Activated CD8-positive, alpha-beta memory T cell treated with anti-CD3 and anti-CD28 coated beads for 48 hours (primary cell): Measurements from ENCODE around the gene BRPF1.
A peak's percentile ranks its signal among the peaks of the same experiment; 100 is the strongest.

Source experiments
- DNase-seq, 3 experiments: peaks; one replicate each; pipeline ENCODE4 v3.0.0-alpha.2; 2020; ENCODE audit warnings: low read depth in 2 of 3, low spot score in 2 of 3

The BRPF1 gene

DNA sequence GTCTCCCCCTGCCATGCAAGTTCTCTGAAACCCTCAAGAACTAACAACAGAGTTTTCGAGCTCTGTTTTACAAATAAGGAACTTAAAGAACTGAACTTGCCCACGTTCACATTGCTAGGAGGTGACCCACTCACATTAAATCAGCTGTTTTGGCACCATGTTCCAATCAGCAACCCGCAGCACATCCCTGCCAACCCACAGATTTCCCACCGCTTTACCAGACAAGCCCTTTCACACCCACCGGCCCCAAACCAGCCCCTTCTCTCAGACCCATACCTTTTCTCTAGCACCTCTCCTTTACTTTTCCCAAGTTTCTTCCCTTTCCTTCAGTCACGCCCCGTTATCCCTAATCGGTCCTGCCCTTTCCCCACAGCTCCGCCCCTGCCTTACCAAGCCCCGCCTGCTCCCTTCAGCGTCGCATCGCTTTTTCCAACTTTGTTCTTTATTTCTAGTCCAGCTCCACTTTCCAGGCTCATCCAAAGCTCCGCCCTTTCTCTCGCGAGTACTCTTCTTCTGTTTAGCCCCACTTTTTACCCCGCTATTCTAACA lies 804 bp upstream of the BRPF1 start:
- no peak for DNase-seq

DNA sequence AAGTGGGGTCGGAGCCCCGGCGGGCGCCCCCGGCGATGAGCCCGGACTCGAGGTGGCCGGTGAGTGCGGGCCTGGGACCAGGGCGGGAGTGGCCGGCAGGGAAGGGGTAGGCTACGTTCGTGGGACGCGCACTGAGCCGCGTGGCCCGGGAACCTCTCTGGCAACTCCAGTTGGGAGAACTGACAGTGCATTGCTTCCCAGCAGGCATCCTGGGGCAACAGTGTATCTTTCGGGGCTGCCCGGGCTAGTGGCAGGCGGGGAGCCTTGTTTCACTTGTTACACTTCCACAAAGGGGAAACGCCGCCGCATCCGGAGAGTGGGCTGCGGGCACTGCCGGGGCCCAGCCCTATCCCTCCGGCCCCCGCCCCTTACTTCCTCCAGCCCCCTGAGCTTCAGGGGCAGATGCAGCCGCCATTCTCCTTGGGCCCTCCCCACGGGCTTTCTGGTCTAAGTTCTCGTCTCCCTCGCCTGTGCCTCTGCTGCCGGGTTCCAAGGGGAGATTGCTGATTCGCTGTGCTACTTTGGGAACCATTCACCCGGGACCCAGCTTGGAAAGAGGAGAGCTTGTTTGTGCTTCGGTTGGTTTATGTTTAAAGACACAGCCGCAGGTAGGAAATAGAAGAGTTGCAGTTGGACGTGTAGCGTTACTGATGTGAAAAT lies 675 bp downstream of the BRPF1 start:
- DNase-seq: peak in 1 of 3 experiments; percentile 22

DNA sequence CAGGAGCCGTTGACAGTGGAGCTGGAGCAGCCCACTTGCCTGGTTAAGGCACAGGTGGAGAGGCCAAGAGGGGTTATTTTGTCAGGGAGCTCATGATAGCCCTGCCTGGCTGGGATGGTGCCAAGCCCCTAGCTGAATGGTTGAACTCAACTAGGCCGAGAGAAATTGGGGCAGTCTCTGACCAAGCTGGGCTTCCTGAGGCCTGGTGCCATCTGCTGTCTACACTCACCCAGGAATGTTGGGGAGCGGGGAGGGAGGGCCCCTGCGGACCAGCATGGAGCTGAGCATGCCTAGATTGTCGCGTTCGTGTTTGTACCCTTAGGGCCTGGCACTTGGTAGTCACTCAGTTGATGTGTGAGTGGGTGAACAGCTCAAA lies 1.2 kb downstream of the BRPF1 start:
- no peak for DNase-seq

DNA sequence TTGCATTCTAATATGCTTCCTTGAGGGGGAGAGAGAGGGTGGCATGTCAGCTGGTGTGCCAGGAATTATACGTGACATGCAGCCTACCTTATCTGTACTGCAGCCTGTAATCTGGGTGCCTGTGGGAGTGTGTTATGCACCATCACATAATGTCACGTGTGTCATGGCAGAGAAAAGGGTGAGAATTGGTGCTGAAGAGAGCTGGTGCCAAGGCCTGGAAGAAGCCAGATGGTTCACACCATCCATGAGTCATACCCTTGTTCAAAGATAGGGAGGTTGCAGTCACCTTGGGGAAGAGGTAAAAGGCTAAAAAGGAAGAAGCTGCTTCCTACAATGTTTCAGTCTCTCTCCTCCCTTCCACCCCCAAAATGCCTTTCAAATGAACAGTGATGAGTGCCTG lies 5.3 kb downstream of the BRPF1 start:
- no peak for DNase-seq

DNA sequence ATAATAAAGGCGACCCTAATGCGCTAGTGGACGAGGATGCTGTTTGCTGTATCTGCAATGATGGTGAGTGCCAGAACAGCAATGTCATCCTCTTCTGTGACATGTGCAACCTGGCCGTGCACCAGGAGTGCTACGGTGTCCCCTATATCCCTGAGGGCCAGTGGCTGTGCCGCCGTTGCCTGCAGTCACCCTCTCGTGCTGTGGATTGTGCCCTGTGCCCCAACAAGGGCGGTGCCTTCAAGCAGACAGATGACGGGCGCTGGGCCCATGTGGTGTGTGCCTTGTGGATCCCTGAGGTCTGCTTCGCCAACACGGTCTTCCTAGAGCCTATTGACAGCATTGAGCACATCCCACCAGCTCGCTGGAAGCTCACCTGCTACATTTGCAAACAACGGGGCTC lies 7.6 kb downstream of the BRPF1 start:
- DNase-seq: no peak

DNA sequence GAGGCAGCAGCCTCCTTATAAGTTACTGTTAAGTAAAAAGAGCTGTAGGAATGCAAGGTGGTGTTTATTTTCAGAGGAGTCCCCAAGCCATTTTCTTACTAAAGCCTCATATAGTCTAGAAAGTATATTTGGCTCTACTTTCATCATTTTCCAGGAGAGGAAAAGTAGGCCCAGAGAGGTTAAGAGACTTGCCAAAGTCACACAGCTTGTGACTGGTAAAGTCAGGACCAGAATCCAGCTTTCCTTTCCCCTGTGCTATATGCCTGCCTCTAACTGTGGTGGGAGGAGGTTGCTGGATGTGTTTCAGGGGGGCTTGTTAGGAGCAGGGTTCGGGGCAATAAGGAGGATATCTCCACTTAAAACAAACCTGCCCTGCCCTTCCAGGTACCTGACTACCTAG lies 11.0 kb downstream of the BRPF1 start:
- no peak for DNase-seq

DNA sequence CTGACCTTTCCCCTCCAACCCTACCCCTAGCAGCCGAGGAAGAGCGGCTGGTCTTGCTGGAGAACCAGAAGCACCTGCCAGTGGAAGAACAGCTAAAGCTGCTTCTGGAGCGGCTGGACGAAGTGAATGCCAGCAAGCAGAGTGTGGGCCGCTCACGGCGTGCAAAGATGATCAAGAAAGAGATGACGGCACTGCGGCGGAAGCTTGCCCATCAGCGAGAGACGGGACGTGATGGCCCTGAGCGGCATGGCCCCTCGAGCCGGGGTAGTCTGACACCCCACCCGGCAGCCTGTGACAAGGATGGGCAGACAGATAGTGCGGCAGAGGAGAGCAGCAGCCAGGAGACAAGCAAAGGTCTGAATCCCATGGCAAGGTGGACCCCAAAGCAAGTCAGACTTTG lies 12.0 kb downstream of the BRPF1 start:
- DNase-seq: no peak

DNA sequence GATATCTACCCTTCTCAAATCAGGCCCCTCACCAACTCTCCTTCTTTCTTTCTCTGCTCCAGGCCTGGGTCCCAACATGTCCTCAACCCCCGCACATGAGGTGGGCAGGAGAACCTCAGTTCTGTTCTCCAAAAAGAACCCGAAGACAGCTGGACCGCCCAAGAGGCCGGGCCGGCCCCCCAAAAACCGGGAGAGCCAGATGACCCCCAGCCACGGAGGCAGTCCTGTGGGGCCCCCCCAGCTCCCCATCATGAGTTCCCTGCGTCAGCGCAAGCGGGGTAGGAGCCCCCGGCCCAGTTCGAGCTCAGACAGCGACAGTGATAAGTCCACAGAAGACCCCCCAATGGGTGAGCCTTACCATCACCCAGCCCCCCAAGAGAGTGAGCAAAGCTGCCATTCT lies 12.6 kb downstream of the BRPF1 start:
- no peak for DNase-seq

DNA sequence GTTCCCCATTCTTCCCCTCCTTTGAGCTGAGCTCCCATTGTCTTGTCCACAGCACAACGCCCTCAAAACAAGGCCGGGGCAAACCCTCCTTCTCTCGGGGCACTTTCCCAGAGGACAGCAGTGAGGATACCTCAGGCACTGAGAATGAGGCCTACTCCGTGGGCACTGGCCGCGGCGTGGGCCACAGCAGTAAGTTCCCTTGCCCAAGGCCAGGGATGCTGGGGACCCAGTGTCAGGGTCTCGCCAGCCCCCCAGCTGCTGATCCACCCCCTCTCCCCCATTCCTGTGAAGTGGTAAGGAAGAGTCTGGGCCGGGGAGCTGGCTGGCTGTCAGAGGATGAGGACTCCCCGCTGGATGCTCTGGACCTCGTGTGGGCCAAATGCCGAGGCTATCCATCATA lies 14.0 kb downstream of the BRPF1 start:
- no peak for DNase-seq

DNA sequence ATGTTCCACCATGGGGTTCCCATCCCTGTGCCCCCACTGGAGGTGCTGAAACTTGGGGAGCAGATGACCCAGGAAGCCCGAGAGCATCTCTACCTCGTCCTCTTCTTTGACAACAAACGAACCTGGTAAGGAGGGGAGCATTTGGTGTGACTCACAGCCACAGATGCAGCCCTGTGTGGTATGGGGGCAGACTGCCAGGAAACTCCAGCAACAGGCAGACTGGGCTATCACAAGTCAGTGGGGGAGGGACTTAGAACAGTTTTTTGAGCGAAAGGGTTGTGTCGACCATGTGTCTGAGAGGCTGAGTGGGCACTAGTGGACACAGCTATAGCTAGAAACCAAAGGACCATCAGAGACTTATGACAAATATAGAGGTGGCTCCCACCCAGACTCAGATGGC lies 14.8 kb downstream of the BRPF1 start:
- DNase-seq: no peak

DNA sequence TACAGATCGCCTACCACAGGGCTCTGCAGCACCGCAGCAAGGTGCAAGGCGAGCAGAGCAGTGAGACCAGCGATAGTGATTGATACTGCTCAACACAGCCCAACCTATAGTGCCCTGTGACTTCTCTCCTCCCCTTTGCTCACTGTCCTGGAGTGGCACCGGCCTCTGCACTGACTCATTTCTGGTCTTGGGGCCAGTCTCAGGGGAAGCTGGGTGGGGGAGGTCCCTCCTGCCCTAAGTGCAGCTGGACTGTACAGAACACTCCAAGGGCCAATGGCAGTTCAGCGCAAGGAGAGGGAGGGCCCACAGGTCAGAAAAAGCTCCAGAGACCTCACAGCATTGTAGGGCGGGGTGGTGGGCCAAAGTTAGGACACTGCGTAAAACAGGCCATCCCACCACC lies 15.7 kb downstream of the BRPF1 start:
- no peak for DNase-seq

DNA sequence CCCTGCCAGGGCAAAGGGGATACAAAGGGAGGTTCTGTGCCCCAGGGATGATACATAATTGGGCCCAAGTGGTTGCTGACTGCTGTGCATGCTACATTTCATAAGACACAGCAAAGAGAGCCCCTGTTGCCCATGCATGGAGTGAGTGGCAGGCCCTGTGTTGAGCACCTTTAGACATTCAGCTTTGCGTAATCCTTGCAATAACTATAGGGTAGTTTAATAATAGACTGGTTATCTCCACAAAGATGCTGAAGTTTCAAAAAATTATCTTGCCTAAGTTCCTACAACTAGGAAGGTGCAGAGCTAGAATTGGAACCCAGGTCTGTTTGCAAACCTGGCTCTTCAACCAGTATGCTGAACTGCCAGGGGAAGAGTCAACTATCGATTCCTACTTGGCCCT lies 16.5 kb downstream of the BRPF1 start:
- DNase-seq: no peak

DNA sequence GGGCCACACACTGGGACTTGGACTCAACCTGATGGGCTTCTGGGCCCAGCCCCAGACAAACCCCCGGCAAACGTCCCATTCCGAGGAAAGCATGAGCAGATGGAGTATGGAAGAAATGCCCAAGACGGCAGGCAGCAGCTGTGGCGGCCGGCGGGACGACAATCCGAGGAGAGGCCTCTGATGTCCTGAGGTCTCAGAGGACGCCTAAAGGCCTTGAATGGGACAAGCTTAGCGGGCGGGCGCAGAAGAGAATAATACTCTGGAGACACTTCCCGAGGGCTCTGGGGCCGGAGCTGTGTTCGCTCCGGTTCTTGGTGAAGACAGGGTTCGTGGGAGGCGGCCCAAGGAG lies 17.7 kb downstream of the BRPF1 start:
- no peak for DNase-seq

DNA sequence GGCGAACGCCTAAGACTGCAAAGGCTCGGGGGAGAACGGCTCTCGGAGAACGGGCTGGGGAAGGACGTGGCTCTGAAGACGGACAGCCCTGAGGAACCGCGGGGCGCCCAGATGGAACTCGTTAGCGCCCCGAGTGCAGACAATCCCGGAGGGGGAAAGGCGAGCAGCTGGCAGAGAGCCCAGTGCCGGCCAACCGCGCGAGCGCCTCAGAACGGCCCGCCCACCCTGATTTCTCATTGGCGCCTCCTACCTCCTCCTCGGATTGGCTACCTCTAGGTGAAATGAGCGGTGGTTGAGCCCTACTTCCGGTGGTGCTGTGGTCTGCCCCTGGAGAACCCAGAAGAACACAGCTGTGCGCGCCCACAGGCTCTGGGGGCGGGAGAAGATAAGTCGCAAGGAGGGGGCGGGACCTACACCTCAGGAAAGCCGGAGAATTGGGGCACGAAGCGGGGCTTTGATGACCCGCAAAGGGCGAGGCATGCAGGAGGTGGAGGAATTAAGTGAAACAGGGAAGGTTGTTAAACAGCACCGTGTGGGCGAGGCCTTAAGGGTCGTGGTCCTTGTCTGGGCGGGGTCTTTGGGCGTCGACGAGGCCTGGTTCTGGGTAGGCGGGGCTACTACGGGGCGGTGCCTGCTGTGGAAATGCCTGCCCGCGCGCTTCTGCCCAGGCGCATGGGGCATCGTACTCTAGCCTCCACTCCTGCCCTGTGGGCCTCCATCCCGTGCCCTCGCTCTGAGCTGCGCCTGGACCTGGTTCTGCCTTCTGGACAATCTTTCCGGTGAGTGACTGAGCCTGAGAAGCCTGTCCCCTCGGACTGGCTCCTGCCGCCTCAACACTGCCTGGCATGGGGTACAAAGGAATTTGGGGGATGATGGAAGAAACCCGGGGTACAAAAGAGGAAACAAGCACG lies 18.4 kb downstream of the BRPF1 start, which contains the start of gene OGG1:
OGG1 (plus strand) TSS at position 308 of the 911 bp plus-strand sequence; CDS start at position 643, 335 bp downstream.
- DNase-seq: peak; percentile 88 to 93 (median 90)

DNA sequence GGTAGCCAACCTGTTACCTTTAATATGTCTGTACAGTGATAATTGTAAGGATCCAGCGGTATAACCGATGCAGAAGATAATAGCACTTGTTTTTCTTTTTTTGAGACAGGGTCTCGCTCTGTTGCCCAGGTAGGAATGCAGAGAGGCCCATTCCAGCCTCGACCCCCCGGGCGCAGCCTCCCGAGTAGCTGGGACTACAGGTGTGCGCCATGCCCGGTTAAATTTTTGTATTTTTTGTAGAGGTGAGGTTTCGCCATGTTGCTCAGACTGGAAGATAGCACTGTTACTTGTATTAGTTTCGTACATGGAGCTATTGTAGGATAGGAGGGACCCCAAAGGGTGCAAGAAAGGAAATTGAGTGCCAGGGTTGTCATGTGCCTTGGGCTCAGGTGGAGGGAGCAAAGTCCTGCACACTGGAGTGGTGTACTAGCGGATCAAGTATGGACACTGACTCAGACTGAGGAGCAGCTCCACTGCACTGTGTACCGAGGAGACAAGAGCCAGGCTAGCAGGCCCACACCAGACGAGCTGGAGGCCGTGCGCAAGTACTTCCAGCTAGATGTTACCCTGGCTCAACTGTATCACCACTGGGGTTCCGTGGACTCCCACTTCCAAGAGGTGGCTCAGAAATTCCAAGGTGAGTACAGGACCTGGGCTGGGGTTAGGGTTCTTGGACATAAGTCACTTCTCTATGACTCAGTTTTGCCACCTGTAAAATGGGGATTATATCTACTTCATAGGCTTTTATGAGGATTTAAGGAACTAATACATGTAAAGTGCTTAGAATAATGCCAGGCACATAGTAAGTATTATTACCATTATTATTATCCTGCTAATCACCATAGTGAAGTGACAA lies 19.2 kb downstream of the BRPF1 start:
- no peak for DNase-seq

DNA sequence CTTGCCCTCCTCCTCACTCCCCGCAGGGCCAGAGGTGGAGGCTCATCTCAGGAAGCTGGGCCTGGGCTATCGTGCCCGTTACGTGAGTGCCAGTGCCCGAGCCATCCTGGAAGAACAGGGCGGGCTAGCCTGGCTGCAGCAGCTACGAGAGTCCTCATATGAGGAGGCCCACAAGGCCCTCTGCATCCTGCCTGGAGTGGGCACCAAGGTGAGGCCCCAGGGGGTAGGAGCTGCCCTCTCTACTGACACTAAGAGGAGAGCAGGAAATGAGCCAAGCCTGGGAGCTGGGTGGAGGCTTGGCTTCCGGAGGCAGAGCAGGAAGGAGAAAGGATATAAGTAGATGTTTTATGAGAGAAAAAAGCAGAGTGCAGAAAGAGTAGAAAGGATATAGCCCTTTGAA lies 23.1 kb downstream of the BRPF1 start:
- DNase-seq: no peak

DNA sequence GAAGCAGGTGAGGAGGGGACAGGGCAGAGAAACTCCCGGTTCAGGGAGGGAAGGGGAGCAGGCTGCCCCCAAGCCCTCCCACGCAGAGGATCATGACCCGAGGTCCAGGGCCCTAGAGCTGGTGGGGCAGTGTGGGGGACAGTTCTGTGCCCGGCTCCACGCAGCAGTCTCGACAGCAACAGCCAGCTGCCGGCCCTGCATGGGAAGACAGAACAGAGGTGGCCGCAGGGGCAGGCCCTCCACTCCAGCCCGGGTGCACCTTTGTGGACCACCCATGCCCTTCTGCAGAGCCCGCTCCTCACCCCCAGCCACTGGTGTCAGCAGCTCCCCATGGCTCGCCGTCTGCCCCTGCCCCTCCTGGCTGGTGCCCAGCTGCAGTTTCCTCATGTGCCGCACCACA lies 25.9 kb downstream of the BRPF1 start:
- no peak for DNase-seq

DNA sequence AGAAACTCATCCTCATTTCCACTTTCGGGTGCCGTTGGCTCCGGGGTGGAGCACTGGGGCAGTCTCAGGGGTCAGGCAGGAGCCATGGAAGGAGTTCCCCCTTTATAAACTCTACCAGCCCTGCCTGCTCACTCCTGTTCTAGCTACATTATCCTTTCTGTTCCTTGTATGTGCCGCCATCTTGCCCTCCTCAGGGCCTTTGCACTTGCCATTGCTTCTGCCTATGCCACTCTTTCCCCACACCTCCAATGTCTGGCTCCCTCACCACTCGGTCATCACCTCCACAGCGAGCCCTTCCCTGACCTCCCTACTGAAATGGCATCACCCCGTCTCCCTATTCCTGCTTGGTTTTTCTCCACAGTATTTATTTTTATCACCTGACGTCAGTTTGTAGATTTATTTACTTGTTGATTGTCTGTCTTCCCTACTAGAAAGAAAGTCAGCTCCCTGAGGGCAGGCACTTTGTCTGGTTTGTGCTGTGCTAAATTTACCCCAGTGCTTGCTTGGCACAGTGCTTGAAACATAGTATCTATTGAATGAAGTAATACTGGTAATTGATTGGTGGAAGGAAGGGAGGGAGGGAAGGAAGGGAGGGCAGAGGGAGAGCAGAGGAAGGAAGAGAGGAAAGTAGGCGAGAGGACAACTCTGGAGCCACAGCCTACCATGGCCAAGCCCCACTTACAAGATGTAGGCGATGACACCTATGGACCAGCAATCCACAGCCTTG lies 29.4 kb downstream of the BRPF1 start:
- no peak for DNase-seq

DNA sequence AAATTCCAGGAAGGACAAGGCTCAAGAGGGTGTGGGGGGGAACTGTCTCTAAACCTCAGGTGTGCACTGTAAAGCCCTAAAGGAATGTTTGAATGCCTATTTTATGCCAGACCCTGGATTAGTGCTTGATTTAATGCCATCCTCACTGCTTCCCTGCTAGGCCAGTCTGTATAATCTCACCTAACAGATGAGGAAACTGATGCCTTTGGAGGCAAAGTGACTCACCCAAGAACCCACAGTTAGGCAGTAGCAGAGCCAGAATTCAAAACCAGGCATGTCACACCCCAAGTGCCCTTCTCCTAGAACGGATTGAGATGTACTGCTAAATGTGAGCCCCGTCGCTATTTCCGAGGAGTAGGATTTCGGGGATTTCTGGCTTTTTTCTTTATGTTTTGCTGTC lies 30.4 kb downstream of the BRPF1 start:
- DNase-seq: no peak

DNA sequence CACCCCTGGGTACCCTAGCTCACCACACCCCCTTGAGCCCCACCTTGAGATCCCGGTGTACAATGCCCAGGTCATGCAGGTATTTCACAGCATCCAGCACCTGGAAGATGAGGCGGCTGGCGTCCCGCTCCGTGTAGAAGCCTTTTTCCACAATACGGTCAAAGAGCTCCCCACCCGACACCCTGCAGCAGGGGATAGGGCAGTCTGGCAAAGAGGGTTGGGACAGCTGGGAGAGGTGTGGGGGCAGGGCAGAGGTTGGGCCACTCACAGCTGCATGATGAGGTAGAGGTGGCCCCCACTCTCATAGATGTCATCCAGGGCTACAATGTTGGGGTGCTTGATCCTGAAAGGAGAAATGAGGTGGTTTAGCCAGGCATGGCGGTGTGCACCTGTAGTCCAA lies 31.3 kb downstream of the BRPF1 start:
- DNase-seq: no peak

DNA sequence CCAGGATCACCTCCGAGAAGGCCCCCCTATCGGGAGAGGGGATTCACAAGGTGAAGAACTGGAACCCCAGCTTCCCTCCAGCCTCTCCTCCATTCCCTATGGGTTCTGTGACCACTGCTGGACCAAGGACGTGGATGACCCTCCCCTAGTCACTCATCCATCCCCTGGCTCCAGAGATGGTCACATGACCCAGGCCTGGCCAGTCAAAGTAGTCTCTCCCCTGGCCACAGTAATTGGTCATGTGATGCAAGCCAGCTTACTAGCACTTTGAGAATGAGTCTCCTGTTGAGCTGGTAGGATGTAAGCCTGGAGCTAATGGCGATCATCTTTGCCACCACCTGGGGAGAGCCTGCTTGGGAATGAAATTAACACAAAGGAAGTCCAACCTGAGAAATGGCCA lies 34.3 kb downstream of the BRPF1 start:
- no peak for DNase-seq
